Fibroblast of lung (primary cell): Measurements from ENCODE around the gene GRAMD2A.

Source experiments
- EZH2 ChIP-seq: IDR thresholded peaks from 2 replicates; pipeline ENCODE4 v1.5.1; 2012; ENCODE audit warnings: low read length, control low read depth, mild to moderate bottlenecking; ENCODE audit errors: missing control alignments
- TF ChIP-seq, protein P1 (sequence below), 2 donors: IDR thresholded peaks in 1 of 2; conservative IDR thresholded peaks in 1 of 2; 1 replicate in 1 of 2; 2 replicates in 1 of 2; pipeline ENCODE4 v1.5.1; 2011 to 2012; ENCODE audit warnings: low read length in 2 of 2, control low read depth in 1 of 2, inconsistent platforms in 1 of 2, low read depth in 1 of 2, mild to moderate bottlenecking in 1 of 2

- TF ChIP-seq, protein P1, sequence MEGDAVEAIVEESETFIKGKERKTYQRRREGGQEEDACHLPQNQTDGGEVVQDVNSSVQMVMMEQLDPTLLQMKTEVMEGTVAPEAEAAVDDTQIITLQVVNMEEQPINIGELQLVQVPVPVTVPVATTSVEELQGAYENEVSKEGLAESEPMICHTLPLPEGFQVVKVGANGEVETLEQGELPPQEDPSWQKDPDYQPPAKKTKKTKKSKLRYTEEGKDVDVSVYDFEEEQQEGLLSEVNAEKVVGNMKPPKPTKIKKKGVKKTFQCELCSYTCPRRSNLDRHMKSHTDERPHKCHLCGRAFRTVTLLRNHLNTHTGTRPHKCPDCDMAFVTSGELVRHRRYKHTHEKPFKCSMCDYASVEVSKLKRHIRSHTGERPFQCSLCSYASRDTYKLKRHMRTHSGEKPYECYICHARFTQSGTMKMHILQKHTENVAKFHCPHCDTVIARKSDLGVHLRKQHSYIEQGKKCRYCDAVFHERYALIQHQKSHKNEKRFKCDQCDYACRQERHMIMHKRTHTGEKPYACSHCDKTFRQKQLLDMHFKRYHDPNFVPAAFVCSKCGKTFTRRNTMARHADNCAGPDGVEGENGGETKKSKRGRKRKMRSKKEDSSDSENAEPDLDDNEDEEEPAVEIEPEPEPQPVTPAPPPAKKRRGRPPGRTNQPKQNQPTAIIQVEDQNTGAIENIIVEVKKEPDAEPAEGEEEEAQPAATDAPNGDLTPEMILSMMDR (conservative IDR thresholded peaks at IDR 0.05 in 1 of 2, IDR thresholded peaks at IDR 0.05 in 1 of 2; ENCODE audit: low read depth in 1 of 2, low read length in 2 of 2), result no peak
- TF ChIP-seq EZH2, result no peak
Observed at GRCh38 chr15:72128359-72128758, 69.2 kb downstream of the GRAMD2A start.
